GM10266 (cell line): ENCODE results near the gene HM13.

Source experiments
- DNase-seq: peaks from one replicate; pipeline ENCODE4 v3.0.0; 2012; ENCODE audit errors: extremely low spot score
- CTCF ChIP-seq: IDR thresholded peaks from 2 replicates; pipeline ENCODE4 v1.5.1; 2012; ENCODE audit warnings: mild to moderate bottlenecking, low read depth; ENCODE audit not compliant: control insufficient read depth, insufficient read depth; ENCODE audit errors: missing control alignments

Gene HM13

GRCh38 chr20:31547017-31547675 is 32.9 kb downstream of the HM13 start:
- TF ChIP-seq CTCF = no peak
- DNase-seq = peak; percentile 71

- no peak for TF ChIP-seq CTCF
- no peak for DNase-seq
Measured at GRCh38 chr20:31547720-31548298, 33.6 kb downstream of the HM13 start.

GRCh38 chr20:31548820-31549512 is 34.7 kb downstream of the HM13 start:
- no peak for DNase-seq
- TF ChIP-seq CTCF = no peak

GRCh38 chr20:31549513-31549880 is 35.3 kb downstream of the HM13 start:
- TF ChIP-seq CTCF = no peak
- DNase-seq = no peak

GRCh38 chr20:31550099-31550498 is 35.9 kb downstream of the HM13 start:
- no peak for DNase-seq
- TF ChIP-seq CTCF = no peak

GRCh38 chr20:31551163-31552081 is 37.2 kb downstream of the HM13 start:
- TF ChIP-seq CTCF = no peak
- DNase-seq = no peak
